Lower leg skin (tissue), 3 donors: ENCODE measurements around the gene GIT2.

Experiments used
- CTCF ChIP-seq, 3 donors: fragments of 450-650 bp; IDR thresholded peaks; one replicate each; pipeline ENCODE4 v1.5.1; 2016; ENCODE audit warnings: antibody characterized with exemption in 3 of 3, mild to moderate bottlenecking in 3 of 3, moderate library complexity in 2 of 3
- POLR2A ChIP-seq, 2 donors: fragments of 450-650 bp; IDR thresholded peaks; one replicate each; pipeline ENCODE4 v1.6.1; 2016 to 2017; ENCODE audit warnings: antibody characterized with exemption in 2 of 2, mild to moderate bottlenecking in 1 of 2, moderate library complexity in 1 of 2

GRCh38 chr12:109962398-109962797, 33.8 kb downstream of the GIT2 start:
- no peak for TF ChIP-seq CTCF (IDR thresholded peaks at IDR 0.05)
- no peak for TF ChIP-seq POLR2A (IDR thresholded peaks at IDR 0.05)
